Measurements from ENCODE around the gene EEF1G. TPM values are rescaled to one million over a fixed set of nuclear protein-coding genes. Genes with fewer than 3 reads are reported as not detected.

EEF1G gene
- total and polyA plus RNA-seq, 2 of the 13 experiments (the other 11 are each of a cell fraction or from before 2014, with no cell fraction given): 1,787 to 2,144 TPM

- TF ChIP-seq DZIP1 (CRISPR knock-in tag; IDR thresholded peaks at IDR 0.05) (no peak), ZBTB20 (CRISPR knock-in tag; IDR thresholded peaks at IDR 0.05; ENCODE audit: borderline replicate concordance, low read depth) (no peak), SRSF4 (IDR thresholded peaks at IDR 0.05; ENCODE audit: low read depth, low read length, poor library complexity, severe bottlenecking) (no peak), NKX3-1 (CRISPR knock-in tag; IDR thresholded peaks at IDR 0.05) (no peak), IKZF1 (IDR thresholded peaks at IDR 0.05) (no peak), ATF4 (CRISPR knock-in tag; IDR thresholded peaks at IDR 0.05) (no peak), ZNF891 (CRISPR knock-in tag; IDR thresholded peaks at IDR 0.05) (no peak), CSRNP1 (CRISPR knock-in tag; IDR thresholded peaks at IDR 0.05) (no peak), SP1 (IDR thresholded peaks at IDR 0.05) (no peak), SP1 (CRISPR knock-in tag; IDR thresholded peaks at IDR 0.05) (peak; percentile 78), ZBTB8A (CRISPR knock-in tag; IDR thresholded peaks at IDR 0.05; ENCODE audit: borderline replicate concordance, low read depth) (no peak), ZNF557 (CRISPR knock-in tag; IDR thresholded peaks at IDR 0.05) (no peak), PRDM15 (CRISPR knock-in tag; IDR thresholded peaks at IDR 0.05) (no peak), ZNF674 (CRISPR knock-in tag; IDR thresholded peaks at IDR 0.05; ENCODE audit: low read depth) (no peak), USF2 (IDR thresholded peaks at IDR 0.05; ENCODE audit: low read depth, low read length) (no peak), USF2 (CRISPR knock-in tag; IDR thresholded peaks at IDR 0.05; ENCODE audit: borderline replicate concordance) (no peak), MEIS2 (CRISPR knock-in tag; IDR thresholded peaks at IDR 0.05) (no peak), KDM4B (CRISPR knock-in tag; IDR thresholded peaks at IDR 0.05) (0 out of 2 replicates have a peak, but pooled peaks have one; percentile 44)
Observed at GRCh38 chr11:62599069-62599696, 25.5 kb upstream of the EEF1G start (continued).

Data from HepG2 (cell line).